Astrocyte of the spinal cord (primary cell): ENCODE results near the gene VAPB.

Experiments used
- DNase-seq: peaks from one replicate; pipeline ENCODE4 v3.0.0; 2011; ENCODE audit warnings: low read depth, low spot score
- H3K4me3 ChIP-seq: 2 replicates; pipeline ENCODE4 v1.5.1; 2011; ENCODE audit warnings: low read depth, mild to moderate bottlenecking, low read length, moderate library complexity
- in situ Hi-C: cut with HindIII; loops from 2 replicates; pipeline ENCODE4 v1.10.0; 2017; ENCODE audit warnings: low sequenced_read_pairs
- TF ChIP-seq, protein P1 (sequence below): IDR thresholded peaks from 2 replicates; pipeline ENCODE4 v1.5.1; 2012; ENCODE audit warnings: low read depth, mild to moderate bottlenecking, low read length, inconsistent platforms

VAPB gene

DNA sequence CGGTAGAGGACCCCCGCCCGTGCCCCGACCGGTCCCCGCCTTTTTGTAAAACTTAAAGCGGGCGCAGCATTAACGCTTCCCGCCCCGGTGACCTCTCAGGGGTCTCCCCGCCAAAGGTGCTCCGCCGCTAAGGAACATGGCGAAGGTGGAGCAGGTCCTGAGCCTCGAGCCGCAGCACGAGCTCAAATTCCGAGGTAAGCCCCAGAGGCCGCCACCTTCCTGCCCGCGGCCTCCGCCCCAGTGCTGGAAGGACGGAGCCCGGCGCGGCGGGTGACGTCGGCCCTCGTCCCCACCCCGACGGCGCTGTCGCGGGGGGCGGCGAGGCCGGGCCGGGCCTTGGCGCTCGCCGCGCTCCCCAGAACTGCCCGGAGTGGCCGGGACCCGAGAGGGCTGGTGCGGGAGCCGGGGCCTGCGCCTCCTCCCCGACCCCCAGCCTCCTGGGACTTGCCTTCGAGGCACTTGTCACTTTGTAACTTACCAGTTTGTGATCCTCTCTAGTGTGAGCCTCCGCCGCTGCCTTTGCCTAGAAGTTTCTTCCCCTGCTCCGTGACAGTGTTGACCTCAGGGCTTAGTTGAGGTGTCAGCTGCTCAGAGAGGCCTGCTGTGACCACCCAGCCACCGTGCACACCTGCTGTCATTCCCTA is 417 bp downstream of the VAPB start:
- TF ChIP-seq, protein P1, sequence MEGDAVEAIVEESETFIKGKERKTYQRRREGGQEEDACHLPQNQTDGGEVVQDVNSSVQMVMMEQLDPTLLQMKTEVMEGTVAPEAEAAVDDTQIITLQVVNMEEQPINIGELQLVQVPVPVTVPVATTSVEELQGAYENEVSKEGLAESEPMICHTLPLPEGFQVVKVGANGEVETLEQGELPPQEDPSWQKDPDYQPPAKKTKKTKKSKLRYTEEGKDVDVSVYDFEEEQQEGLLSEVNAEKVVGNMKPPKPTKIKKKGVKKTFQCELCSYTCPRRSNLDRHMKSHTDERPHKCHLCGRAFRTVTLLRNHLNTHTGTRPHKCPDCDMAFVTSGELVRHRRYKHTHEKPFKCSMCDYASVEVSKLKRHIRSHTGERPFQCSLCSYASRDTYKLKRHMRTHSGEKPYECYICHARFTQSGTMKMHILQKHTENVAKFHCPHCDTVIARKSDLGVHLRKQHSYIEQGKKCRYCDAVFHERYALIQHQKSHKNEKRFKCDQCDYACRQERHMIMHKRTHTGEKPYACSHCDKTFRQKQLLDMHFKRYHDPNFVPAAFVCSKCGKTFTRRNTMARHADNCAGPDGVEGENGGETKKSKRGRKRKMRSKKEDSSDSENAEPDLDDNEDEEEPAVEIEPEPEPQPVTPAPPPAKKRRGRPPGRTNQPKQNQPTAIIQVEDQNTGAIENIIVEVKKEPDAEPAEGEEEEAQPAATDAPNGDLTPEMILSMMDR: no peak
- in situ Hi-C loops: no loop called here
- DNase-seq: peak; percentile 24
- peak overlapping the region; percentile 68 for H3K4me3 ChIP-seq

DNA sequence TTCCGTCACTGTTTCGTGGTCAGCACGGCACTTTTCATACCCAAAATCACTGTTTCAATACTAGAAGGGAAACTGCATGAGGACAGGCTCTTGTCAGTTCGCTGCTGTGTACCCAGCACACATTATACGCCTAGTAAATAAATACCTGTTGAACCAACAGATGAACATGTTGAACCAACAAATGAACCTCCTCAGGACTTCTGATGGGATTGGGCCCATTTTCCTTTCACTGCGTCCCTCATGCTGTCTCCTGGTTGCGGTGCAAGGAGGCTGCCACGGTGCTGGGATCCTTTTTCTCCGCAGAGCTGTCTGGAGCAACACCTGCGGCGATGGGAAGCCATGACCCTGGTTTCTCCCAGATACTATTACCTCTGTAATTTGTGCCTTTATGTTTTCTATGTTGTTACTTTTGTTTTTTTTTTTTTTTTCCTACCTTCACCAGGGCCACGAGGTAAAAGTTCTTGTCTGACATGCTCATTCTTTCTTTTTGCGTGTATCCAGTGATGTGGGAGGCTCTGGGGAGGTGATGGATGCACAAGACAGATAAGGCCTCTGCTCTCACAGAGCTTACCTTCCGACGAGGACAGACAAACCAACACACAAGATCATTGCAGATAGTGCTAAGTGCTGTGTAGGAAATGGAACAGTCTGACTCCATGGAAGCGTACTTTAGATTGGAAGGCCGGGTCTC is 1.1 kb downstream of the VAPB start:
- H3K4me3 ChIP-seq: peak overlapping the region; percentile 68
- TF ChIP-seq, protein P1: no peak
- in situ Hi-C loops: no loop called here
- DNase-seq: no peak

DNA sequence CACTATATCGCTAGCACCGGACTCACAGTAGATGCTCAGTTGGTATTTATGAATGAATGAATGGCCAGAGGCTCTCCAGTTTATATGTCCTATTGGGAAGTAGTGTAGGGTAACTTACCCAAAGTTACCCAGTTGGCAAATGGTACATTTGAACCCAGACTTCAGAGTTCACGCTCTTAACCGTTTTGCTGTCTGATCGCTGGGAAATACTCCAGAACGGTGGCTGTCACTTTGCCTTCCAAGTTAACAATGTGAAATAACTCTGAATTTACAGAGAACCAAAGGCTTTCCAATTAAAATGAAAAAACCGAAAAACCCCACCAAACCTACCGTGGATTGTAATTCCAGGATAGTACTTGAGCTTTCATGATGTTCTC is 1.6 kb downstream of the VAPB start:
- DNase-seq: no peak
- H3K4me3 ChIP-seq: no peak overlapping the region
- in situ Hi-C loops: no loop called here
- TF ChIP-seq, protein P1: no peak

DNA sequence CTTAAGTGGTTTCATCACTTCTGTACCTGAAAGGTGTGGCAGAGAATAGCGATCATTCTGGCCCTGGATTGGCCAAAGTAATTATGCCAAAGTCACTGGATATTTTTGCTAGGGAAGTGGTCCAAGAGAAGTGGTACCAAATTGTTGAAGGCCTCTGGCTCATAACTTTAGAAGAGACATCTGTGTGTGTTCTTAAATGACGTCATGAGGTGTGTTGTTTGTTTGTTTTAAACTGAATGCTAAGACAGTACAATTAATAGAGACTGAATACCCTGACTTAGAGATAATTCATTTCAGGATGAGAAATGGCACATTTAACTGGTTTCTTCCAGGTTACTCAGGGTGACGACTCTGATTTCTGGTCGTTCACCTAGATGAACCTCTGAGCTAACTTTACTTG is 3.3 kb downstream of the VAPB start:
- TF ChIP-seq, protein P1: no peak

DNA sequence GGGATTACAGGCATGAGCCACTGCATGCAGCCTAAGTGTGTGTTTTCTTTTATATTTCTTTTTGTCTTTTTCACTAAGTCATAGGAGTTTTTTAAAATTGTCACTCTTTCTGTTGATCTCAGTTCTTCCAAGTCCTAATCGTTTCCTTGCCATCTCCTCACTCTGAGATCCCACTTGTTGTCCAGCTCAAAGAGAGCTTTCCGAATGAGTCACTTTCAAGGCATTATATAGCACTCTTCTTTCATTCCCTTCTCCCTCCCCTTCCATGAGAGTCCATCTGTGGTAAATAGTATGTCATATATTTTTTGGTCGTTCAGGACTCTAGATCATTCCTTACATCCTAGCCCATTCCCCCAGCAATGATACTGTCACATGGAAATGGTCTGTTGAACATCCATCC is 4.3 kb downstream of the VAPB start:
- DNase-seq: peak; percentile 30
- no peak overlapping the region for H3K4me3 ChIP-seq
- TF ChIP-seq, protein P1: no peak
- in situ Hi-C loops: no loop called here

More for the DNA sequence above, 3.3 kb downstream of the VAPB start:
- DNase-seq: no peak
- no peak overlapping the region for H3K4me3 ChIP-seq
- in situ Hi-C loops: no loop called here

DNA sequence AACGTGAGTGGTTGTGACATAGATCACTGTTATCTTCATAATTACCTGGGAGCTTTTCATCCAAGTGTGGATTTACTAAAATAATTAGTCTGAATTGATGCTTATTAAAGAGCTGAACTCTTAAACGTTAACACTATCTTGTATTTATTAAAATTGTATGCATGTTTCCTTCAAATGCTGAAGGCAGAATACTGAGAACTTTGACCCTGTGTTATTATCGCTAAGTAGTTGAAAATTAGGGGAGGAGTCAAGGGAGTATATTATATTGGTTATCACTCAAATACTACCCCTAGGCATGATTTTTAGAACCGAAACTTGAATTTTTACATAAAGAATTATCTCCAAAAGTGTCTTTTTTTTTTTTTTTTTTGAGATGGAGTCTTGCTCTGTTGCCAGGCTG is 5.8 kb downstream of the VAPB start:
- H3K4me3 ChIP-seq: no peak overlapping the region
- DNase-seq: no peak
- TF ChIP-seq, protein P1: no peak
- in situ Hi-C loops: no loop called here
